22Rv1 (cell line): ENCODE data around the gene LDAF1.

ENCODE experiments used
- CTCF ChIP-seq: fragments of 450-650 bp; IDR thresholded peaks from 2 replicates; pipeline ENCODE4 v1.5.1; 2017; ENCODE audit warnings: mild to moderate bottlenecking
- ZFX ChIP-seq: fragments of 450-650 bp; IDR thresholded peaks from 2 replicates; pipeline ENCODE4 v1.6.1; 2017; ENCODE audit warnings: antibody characterized with exemption, borderline replicate concordance

GRCh38 chr16:21199607-21200218, 41.2 kb downstream of the LDAF1 start:
- TF ChIP-seq CTCF (no peak), ZFX (no peak)
